Embryonic facial prominence (tissue), 1 donor: Measurements from ENCODE around the gene MYCBP.
"Not testable (repeated sequence)": the region's sequence is repeated elsewhere in the genome, so short reads cannot be mapped to it uniquely, and the experiment has no call there.

Experiments
- DNase-seq: peaks from one replicate; pipeline ENCODE4 v3.0.0-alpha.2; 2016; ENCODE audit errors: extremely low spot score

MYCBP gene

DNA sequence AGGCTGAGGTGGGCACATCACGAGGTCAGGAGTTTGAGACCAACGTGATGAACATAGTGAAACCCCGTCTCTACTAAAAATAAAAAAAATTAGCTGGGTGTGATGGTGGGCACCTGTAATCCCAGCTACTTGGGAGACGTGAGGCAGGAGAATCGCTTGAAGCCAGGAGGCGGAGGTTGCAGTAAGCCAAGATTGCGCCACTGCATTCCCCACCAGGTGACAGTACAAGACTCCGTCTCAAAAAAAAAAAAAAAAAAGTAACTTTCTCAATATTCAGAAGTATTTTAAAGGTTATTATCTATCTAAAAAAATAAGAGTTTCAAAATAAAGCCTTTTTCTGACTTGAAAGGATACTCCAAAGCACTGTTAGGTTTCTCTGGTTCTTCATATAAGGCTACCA lies 5.9 kb downstream of the MYCBP start:
- no peak for DNase-seq

DNA sequence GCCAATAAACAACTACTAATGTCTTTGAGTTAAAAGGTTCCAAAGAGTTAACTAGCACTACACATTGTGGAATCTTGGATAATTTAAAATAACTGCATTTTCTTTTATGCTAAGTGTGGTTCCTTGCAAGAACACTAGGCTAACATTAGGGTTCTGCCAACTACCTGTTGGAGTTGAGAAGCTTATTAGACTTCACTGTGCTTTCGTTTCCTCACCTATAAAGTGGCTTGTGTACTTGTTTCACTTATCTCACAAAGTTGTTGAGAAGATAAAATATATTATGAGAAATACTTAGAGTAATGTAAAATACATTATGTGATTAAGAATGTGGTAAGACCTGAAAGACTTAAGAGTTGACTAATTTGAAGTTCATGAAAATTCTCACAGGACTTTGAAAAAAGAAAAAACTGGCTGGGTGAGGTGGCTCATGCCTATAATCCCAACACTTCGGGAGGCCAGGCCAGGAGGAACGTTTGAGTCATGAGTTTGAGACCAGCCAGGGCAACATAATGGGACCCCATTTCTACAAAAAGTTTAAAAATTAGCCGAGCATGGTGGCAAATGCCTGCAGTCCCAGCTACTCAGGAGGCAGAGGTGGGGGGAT lies 7.9 kb downstream of the MYCBP start:
- DNase-seq: no peak

DNA sequence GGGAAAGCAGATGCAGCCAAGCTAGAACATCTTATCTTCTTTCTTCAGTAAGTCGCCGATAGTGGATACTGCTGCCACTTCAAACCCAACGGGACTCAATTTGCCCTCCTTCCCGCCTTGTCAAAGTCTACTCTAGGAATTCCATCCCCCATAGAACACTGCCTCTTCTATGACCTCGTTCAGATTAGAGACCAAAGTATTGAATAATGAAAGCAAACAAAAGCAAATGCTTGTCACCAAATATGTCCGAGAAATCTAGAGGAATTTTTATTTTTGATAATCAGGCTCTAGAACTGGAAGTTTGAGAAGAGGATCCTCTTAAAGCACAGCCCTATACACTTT lies 12.7 kb downstream of the MYCBP start:
- no peak for DNase-seq

DNA sequence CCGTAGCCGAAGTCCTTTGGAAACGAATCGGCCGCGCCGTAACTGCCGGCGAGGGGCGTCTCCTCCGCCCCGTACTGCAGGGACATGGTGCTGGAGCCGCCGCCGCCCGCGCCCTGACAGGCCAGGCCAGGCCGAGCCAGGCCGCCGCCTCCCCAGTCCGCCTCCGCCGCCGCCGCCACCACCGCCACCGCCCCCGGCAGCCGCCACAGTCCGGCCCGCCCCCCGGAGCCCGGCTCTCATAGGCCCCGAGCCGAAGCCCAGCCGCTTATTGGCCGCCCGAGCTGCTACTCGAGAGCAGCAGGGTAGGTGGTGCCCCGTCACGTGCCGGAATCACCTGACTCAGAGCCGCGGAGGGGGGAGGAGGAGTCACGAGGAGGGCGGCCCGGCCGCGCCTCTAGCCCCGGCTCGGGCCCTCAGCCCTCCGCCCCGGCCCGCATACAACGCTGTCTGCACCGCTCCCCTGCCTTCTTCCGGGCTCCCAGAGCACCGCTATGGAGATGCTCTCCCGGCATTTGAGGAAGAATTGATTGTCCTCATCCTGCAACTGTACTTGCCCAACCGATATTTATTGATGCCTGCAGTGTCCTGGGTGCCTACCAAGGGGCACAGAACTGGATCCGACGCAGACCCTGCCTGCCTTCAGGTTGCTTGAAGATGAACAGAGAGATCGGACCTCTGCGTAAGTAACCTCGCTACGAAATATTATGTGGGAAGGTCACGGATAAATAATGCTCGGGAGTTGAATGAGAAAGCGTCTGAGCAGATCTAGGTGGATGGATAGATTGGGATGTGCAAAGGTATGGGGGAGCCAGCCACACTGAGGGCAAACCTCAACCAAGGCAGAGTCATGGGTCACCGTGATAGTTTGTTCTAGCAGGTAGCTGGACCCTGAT lies 13.3 kb downstream of the MYCBP start, which contains the start of gene RRAGC:
Gene RRAGC (minus strand): TSS at position 212 of the 893 bp plus-strand sequence. CDS start 126 bp downstream, at position 86.
- DNase-seq: peak; percentile 95

DNA sequence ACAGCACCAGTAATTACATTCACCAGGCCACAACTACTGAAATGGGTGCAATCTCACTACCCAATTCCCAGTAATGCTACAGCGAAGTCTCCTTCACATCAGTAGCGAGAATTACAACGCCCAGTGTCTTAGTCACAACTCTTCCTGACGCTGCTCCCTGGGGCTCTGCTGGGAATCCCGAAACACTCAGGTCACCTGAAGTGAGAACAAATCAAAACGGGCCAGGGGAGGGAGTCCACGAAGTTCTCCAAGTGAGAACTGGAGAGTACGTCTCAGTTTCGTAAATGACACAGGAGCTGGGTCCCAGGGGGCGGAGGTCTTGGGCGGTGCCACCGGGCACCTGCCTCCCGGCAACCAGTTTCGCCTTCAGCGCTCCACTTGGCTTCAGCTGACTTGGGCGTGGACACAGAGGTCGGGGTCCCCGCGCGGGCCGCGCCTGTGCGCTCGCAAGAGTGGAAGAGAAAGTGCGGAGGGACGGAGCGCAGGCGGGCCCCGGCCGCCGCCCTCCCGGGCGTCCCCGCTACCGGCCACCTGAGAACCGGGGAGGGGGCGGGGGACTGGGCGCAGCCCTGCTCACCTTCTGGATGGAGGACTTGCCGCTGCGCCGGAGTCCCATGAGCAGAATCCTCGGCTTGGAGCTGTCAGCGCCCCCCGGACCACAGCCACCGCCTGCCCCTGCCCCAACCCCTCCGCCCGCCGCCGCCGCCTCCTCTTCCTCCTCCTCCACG lies 14.2 kb downstream of the MYCBP start:
- no peak for DNase-seq

DNA sequence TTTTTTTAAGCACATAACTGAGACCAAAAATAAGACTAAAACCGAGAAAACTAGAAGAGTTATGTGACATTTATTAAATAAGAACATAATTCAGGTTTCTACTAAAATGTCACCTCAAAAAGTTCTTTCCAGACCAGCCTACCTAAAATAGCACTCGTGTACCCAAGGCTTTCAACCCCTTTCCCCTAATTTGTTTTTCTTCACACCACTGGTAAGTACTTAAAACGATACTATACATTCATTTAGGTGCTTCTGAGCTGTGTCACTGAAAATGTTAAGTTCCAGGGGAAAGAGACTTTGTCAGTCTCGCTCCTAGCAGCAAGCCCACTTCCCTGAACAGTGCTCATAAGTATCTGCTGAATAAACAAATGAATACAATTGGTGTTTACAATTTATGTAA lies 20.4 kb downstream of the MYCBP start:
- no peak for DNase-seq

DNA sequence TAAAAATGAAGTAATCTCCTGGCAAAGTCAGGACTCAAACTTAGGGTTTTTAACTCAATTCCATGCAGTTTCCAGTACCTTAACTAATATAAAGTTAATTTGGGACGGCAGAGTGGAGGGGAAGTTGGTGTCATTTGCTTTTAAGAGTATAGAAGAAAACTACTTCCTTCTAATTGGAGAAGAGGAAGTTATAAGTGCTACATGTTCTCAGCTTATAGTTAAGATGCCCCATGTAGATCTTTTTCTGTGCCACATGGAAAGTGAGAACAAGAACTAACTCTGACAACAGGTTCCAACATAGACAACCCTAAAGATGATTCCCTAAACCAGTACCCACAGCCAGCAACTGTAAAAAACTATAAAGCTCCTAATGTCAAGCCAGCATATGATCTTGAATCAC lies 25.1 kb downstream of the MYCBP start:
- no peak for DNase-seq

DNA sequence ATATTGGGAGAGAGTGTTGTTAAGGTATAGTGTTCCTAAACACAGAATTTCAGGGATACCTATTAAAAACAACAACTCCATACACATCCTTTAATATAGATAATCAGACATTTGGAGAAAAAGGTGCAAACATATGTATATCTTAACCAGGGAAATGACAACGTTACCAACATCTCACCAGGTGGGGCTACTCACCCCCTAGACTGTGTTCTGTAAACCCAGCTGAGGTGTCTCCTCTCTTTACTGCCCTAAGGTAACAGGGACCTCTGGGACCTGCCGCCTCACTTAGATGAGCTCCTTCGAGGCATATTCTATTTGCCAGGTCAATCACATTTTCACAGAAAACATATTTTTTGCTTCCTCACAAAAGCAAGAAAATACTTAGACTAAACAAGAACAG lies 26.9 kb downstream of the MYCBP start:
- no peak for DNase-seq

DNA sequence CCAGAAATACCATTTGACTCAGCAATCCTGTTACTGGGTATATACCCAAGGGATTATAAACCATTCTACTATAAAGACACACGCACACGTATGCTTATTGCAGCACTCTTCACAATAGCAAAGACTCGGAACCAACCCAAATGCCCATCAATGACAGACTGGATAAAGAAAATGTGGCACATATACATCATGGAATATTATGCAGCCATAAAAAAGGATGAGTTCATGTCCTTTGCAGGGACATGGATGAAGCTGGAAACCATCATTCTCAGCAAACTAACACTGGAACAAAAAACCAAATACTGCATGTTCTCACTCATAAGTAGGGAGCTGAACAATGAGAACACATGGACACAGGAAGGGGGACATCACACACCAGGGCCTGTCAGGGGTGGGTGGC lies 28.1 kb downstream of the MYCBP start:
- DNase-seq: not testable (repeated sequence)

DNA sequence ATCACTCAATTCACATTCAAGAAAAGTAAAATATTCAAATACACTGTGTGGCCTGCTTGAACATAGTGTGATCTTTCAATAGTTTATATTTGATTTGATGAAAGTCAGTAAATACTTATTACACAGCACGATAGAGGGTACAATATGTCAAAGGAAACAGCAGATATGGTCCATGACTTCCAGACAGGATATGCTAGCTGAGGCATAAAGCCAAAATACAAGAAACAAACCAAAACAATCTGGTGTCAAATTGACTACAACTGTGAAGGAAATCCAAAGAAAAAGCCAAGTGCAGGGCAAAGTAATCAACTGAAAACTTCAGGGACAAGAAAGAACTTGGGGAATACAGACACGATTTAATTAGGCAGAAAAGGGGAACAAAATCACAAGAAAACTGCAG lies 32.9 kb downstream of the MYCBP start:
- no peak for DNase-seq

DNA sequence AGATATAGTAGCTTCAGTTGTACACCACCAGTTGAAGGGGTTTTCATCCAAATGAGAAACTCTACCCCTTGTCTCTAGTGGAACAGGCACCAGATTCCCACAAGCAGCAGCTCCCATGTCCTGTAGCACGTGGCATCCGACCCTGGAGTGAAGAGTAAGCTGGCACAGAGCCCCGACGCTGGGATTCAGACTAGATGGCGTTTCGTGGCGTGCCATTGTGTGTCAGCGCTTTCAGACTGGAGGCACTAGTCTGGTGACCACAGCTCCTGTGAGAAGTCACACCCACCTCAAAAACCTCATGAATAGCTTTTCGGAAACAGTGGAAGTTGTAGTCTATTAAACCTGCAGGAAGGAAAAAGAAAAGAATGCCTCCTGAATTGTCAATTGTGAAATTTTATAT lies 33.8 kb downstream of the MYCBP start:
- no peak for DNase-seq

DNA sequence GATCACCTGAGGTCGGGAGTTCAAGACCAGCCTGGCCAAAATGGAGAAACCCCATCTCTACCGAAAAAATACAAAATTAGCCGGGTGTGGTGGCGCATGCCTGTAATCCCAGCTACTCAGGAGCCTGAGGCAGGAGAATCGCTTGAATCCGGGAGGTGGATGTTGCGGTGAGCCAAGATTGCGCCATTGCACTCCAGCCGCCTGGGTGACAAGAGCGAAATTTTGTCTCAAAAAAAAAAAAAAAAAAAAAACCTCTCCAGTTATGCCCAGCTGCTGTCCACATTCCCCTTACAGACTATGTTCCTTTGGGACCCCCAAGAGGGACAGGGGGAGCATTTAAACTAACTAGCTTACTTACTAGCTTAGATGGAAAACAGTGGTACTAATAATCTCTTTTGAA lies 36.8 kb downstream of the MYCBP start:
- not testable (repeated sequence) for DNase-seq

DNA sequence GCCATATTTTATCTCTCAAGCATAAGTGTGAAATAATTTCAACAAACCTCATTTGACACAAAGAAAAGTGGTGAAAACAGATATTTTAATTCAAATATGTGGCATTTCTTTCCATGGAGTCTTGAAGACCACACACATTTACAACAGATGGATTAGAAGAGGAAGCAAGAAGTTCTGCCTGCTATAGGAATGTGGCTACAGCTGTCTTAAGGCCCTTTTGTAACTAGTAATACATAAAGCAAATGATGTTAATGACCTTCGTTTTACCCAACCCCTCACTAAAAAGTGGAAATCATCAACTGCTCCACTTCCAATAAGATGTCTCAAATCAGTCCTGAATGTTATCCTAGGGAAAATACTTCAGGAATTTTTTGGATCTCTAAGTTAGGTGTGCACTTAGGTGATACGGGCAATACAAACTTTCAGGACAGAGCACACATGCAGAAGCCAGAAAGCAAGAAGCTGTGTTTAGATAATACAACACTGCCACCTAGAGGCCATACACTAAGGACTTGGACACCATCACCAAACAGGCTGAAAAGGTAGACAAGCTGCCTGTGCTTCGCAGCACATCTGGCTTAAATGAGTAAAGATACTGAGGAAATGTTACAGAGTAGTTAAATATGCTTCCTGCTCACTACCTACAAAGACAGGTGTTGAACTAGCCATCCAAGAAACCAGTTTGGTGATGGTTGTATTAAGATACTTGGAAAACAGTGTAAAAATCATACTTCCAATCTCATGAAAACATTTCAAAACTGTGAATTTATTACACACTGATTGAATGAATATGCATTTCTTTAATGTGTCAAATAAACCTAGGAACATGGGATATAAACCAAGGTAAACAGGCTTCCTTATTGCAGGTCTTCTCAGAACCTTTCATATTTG lies 38.0 kb downstream of the MYCBP start:
- DNase-seq: peak; percentile 72

DNA sequence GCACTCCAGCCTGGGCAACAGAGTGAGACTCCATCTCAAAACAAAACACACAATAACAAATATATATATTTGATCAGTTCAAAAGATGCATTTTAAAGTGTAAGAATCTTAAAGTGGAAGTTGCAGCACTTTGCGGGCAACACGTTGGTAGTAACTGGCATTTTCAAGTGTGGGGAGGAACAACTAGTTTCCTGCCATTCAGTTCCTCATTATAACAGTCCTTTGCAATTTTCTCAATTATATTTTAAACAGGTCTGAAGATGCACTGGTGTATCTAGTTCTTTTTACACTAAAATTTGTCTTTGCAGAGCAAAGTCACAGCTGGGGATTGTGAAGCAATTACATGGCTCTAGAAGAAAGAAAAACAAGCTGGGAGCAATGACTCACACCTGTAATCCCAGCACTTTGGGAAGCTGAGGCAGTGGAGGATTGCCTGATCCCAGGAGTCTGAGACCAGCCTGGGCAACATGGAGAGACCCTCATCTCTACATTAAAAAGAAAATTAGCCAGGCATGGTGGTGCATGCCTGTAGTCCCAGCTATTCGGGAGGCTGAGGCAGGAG lies 38.8 kb downstream of the MYCBP start:
- DNase-seq: no peak

DNA sequence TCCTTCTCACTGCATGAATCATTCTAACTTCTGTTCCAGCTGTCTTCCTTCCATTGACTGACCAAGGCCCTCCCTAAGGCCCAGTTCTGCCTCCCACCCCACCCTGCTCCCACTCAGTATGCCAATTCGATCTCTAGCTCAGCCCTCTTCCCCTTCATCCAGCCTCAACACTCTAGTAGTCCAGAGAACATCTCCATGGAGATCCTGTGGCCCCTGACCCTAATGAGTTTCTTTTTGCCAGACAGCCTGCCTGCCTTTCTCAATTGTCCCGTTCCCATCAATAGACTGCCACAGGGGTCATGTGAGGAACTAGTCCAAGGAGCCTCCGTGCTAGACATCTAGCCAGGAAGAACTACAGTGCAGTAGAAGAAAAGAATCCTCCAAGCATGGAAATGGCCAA lies 40.0 kb downstream of the MYCBP start:
- no peak for DNase-seq

DNA sequence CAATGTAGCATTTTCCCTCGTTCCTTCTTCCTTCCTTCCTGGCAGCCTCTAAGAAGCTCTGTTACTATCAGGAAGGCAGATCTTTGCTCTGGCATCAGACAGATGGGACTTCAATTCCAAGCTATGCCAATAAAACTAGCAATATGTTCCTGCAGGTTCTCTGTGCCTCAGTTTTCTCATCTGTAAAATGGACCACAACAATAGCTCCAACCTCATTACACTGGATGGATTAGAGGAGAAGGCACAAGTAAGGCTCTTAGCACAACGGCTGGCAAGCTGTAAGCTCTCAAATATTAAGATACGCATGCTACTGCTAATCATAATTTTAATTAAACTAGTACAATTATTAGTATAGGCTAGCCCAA lies 40.8 kb downstream of the MYCBP start:
- DNase-seq: no peak

DNA sequence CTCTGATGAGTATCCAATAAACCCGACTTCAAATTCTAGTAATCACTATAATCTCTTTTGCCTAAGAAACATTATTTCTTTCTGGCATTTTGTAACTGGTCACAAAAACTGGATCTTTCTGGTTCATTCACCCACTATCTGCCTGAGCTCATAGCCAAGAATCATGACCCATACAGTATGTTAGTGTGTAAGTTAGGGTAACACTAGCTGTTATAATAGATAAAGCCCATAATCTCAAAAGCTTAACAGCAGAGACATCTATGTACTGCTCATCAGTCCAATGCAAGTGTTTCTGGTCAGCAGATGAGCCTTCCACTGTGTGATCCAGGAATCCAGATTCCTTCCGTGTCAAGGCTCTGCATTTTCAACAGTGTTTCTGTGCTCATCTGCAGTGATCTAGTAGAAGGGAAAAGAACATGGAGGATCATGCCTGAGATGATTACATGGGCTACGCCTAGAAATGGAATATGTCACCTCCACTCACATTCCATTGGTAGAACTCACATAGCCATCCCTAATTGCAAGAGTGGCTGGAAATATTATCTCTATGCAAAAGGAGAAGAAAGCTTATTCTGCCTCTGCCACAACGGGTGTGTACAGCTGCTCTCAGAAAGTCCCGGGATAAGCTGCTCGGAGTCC lies 41.3 kb downstream of the MYCBP start:
- no peak for DNase-seq

DNA sequence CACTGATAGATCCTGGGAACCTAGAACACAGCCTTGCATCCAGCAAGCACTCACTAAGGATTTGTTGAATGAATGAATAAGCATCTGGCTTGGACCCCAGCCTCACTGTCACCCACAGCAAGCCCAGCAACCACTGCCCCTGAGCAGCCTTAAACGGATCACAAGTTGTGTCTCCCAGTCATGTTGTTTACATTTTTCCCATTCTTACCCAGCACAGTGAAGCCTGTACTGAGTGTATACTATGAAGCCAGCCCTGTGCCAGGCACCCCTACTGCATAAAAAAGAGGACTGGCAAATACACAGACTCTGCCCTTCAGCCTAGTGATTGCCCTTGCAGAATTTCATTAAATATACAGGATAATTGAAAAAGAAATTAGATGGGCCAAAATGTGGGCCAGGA lies 43.8 kb downstream of the MYCBP start:
- DNase-seq: no peak

DNA sequence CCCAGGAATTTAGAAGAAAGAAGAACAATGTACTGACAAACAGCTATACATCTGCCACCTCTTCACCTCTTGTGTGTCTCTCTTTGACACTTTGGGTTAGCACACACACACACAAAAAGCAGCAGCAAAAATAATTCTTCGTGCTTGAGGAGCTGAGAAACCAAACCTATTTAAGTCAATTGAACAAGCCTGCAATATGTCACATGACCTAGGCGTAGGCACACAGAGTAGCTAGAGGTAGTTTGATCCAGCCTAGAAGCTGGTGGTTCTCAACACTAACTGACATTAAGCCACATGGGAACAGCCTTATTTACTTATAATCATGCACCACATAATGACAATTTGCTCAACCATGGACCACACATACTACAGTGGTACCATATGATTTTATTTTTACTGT lies 45.8 kb downstream of the MYCBP start:
- no peak for DNase-seq

DNA sequence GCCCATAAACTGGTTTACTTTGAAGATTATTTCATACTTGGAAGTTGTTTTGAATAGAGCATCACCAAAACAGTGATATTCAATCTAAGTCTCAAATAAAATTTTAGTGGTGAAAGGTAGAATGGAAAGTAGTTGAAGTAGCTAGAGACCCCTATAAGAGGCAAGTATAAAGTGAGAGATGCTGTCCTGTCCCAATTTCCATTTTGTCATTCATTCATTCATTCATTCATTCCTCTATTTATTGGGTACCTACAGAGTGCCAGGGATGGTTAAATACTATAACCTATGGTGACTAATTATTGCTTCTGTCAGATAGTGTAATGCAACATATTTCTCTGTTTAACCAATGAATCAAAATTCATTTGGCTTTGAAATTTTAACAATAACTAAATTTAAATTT lies 46.3 kb downstream of the MYCBP start:
- DNase-seq: no peak

DNA sequence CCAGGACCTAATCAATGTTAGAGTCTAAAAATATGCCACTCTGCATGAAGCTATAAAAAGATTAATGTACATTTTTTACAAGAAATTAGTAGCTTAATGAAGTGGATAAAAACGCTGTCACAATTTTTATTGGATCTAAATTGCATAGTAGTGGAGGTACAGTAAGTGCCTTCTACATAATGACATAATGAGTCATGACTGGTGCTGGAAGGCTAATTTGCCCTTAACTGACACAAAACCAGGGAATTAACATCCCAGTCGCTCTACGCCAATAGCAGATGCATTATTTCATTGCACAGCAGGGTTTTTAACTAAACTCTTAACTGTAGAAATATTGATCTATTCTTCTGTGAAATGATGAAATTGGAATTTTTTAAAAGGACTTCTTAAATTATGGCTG lies 46.9 kb downstream of the MYCBP start:
- no peak for DNase-seq
